ENCODE results near the gene ADNP.

GRCh38 chr20:50876816-50877215, 54.4 kb downstream of the ADNP start:
- TF ChIP-seq CTCF (conservative IDR thresholded peaks at IDR 0.05; ENCODE audit: low read length) (no peak), EZH2phosphoT487 (IDR thresholded peaks at IDR 0.05; ENCODE audit: borderline replicate concordance, low read depth, low read length) (no peak)
